ENCODE measurements around the gene MTF1. TPM values are rescaled to one million over a fixed set of nuclear protein-coding genes. Genes with fewer than 3 reads are reported as not detected.

Gene MTF1
- total RNA-seq, 4 donors from 2014 or later = 6.1 to 9.0 (median 7.8) TPM

DNA sequence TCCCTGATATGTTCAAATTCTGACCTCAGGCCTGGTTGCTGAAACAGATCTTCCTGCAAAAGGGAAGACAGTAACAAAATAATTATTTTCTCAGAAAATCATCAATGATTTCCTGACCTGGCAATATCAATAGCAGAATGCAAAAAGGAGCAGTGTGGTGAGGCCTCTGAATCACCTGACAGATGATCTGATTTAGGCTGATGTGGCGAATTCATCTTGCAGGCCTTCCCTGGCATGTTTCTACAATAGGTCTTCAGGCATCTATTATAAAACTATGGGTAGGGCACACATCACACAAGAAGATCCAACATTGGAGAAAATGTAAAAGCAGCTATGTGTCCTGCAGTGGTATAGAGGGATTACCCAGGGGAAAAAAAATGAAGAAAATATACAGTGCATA, 7.1 kb upstream of the MTF1 start:
- no peak for DNase-seq (ENCODE audit: low spot score in 2 of 2)
- no peaks in the 10 kb centered on the region for H3K9me3 ChIP-seq
- H3K27ac ChIP-seq = no peak overlapping the region
- WGBS, 2 donors = 97 to 100% methylated on average over 1 of the region's 1 CpG
- TF ChIP-seq POLR2A (IDR thresholded peaks at IDR 0.05) (no peak), EP300 (IDR thresholded peaks at IDR 0.05) (no peak)
- TF ChIP-seq, protein P1, sequence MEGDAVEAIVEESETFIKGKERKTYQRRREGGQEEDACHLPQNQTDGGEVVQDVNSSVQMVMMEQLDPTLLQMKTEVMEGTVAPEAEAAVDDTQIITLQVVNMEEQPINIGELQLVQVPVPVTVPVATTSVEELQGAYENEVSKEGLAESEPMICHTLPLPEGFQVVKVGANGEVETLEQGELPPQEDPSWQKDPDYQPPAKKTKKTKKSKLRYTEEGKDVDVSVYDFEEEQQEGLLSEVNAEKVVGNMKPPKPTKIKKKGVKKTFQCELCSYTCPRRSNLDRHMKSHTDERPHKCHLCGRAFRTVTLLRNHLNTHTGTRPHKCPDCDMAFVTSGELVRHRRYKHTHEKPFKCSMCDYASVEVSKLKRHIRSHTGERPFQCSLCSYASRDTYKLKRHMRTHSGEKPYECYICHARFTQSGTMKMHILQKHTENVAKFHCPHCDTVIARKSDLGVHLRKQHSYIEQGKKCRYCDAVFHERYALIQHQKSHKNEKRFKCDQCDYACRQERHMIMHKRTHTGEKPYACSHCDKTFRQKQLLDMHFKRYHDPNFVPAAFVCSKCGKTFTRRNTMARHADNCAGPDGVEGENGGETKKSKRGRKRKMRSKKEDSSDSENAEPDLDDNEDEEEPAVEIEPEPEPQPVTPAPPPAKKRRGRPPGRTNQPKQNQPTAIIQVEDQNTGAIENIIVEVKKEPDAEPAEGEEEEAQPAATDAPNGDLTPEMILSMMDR (IDR thresholded peaks at IDR 0.05) = no peak
- H3K4me1 ChIP-seq = no peaks in the 10 kb centered on the region
- peaks cover 0 to 98% (median 11%) of the 10 kb centered on the region in 3 donors for H3K36me3 ChIP-seq
- no peak overlapping the region for H3K4me3 ChIP-seq
- H3K27me3 ChIP-seq = no peaks in the 10 kb centered on the region

DNA sequence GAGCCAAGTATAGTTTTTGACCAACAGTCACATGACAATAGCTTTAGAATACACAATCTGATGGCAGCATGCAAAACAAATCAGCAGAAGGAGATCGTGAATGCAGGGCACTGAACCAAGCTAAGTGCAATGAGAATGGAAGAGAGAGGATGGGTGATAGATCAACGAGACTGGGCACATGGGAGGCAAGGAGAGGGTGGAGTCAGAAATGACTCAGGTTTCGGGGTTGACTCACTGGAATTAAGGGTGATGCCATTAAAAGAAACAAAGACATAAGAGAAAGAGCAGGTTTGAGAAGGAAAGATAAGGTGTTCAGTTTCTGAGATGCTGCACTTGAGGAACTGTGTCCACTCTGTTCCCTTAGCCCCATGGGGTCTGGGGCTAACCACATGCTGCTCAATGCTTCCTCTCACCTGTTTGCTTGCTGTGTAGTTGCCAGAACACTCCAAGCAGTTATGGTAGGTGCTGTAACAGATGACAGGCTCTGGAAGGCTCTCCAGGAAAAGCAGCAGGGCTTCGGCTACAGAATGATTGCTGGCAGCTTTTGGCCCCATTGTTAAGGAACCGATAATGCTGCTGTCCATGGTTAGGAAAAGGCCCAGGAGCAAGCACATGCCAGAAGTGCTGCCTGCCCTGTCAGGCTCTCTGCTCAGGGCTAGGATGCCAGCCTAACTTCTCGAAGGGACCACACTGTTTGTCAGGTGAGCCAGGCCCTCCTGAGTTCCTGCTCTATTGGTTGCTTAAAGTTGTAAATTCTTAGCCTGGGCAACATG, 6.1 kb upstream of the MTF1 start:
- 86 to 88% methylated on average over 6 of the region's 6 CpGs for WGBS, 2 donors
- DNase-seq (ENCODE audit: low spot score in 2 of 2) = no peak
- H3K27ac ChIP-seq = no peak overlapping the region
- peaks cover 0 to 96% (median 8%) of the 10 kb centered on the region in 3 donors for H3K36me3 ChIP-seq
- H3K9me3 ChIP-seq = no peaks in the 10 kb centered on the region
- TF ChIP-seq, protein P1 (IDR thresholded peaks at IDR 0.05) = no peak
- TF ChIP-seq EP300 (IDR thresholded peaks at IDR 0.05) (no peak), POLR2A (IDR thresholded peaks at IDR 0.05) (no peak)
- peaks cover 0 to 1% (median under 1%) of the 10 kb centered on the region in 4 donors for H3K4me1 ChIP-seq
- no peaks in the 10 kb centered on the region for H3K27me3 ChIP-seq
- no peak overlapping the region for H3K4me3 ChIP-seq

DNA sequence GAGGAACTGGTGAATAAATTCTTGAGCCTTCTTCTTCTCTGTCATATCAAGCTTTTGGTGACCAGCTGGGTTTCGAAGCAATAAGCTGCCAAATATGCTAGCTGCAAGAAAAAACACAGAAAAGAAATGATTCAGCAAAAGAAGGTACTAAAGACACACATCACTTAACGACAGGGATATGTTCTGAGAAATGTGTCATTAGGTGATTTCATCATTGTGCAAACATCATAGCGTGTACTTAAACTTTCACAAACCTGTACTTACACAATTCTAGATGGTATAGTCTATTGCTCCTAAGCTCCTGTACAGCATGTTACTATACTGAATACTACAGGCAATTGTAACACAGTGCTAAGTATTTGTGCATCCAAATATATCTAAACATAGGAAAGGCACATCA, 2.9 kb upstream of the MTF1 start:
- no peaks in the 10 kb centered on the region for H3K9me3 ChIP-seq
- DNase-seq (ENCODE audit: low spot score in 2 of 2) = no peak
- no peak overlapping the region for H3K4me3 ChIP-seq
- H3K27ac ChIP-seq = no peak overlapping the region
- WGBS, 2 donors = 88 to 89% methylated on average over 3 of the region's 3 CpGs
- H3K36me3 ChIP-seq = peaks cover 0 to 66% (median 4%) of the 10 kb centered on the region in 3 donors
- H3K27me3 ChIP-seq = no peaks in the 10 kb centered on the region
- H3K4me1 ChIP-seq = peaks cover 0 to 24% (median 13%) of the 10 kb centered on the region in 4 donors
- no peak for TF ChIP-seq EP300 (IDR thresholded peaks at IDR 0.05)
- TF ChIP-seq POLR2A (IDR thresholded peaks at IDR 0.05) = no peak
- TF ChIP-seq, protein P1 (IDR thresholded peaks at IDR 0.05) = no peak

DNA sequence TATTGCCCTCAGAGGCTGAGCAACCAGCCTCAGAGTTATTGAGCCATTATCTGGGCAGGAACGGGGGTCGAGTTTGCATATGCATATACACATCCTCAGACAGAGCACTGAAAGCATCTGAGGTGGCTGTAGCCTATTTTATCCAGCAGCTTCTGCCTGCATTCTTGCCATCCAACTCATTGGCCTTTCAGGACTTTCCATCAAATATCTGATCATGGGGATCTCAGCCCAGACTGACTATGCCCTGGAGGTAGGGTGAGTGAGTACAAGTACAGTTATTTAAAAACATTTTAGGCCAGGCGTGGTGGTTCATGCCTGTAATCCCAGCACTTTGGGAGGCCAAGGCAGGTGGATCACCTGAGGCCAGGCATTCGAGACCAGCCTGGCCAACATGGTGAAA, 1.8 kb upstream of the MTF1 start:
- Histone ChIP-seq H3K4me1 (peaks cover 0 to 35% (median 17%) of the 10 kb centered on the region in 4 donors), H3K27ac (no peak overlapping the region), H3K4me3 (no peak overlapping the region), H3K27me3 (no peaks in the 10 kb centered on the region), H3K36me3 (peaks cover 0 to 66% (median 4%) of the 10 kb centered on the region in 3 donors), H3K9me3 (no peaks in the 10 kb centered on the region)
- DNase-seq (ENCODE audit: low spot score in 2 of 2) = no peak
- WGBS, 2 donors = 90 to 95% methylated on average over 4 of the region's 4 CpGs
- TF ChIP-seq, protein P1 (IDR thresholded peaks at IDR 0.05) = no peak
- TF ChIP-seq EP300 (IDR thresholded peaks at IDR 0.05) = no peak
- TF ChIP-seq POLR2A (IDR thresholded peaks at IDR 0.05) = no peak

DNA sequence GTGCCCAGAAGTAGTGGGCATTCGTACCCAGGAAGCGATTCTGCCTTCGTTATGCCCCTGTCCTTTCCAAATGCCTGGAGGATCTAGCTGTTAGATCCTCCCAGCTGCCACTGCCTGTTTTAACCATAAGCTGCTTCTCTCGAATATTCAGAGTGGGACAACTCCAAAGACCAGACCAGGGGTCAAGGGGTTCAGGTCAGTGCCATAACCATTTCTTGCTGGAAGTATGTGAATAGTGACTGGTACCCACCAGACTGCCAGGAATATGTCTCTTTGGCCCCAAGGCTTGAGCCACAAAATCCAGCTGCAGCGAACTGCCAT, 914 bp upstream of the MTF1 start:
- H3K4me1 ChIP-seq = peaks cover 0 to 44% (median 17%) of the 10 kb centered on the region in 4 donors
- TF ChIP-seq POLR2A (IDR thresholded peaks at IDR 0.05) = no peak
- no peak for TF ChIP-seq EP300 (IDR thresholded peaks at IDR 0.05)
- TF ChIP-seq, protein P1 (IDR thresholded peaks at IDR 0.05) = no peak
- 21 to 24% methylated on average over 5 of the region's 5 CpGs for WGBS, 2 donors

More for the DNA sequence above, 914 bp upstream of the MTF1 start:
- H3K27ac ChIP-seq = peak overlapping the region; percentile 82 to 98 (median 92)
- H3K27me3 ChIP-seq = no peaks in the 10 kb centered on the region
- H3K9me3 ChIP-seq = no peaks in the 10 kb centered on the region
- H3K36me3 ChIP-seq = peaks cover 0 to 63% (median 4%) of the 10 kb centered on the region in 3 donors
- DNase-seq (ENCODE audit: low spot score in 2 of 2) = no peak
- H3K4me3 ChIP-seq = peak overlapping the region; percentile 75 to 100 (median 90)

Data from tibial nerve (tissue), 4 donors.